K562 (cell line): ENCODE measurements around the gene TLX2. TPM values are rescaled to one million over a fixed set of nuclear protein-coding genes. Genes with fewer than 3 reads are reported as not detected.

Source experiments
- ARHGAP35 ChIP-seq: fragments of 450-650 bp; IDR thresholded peaks from 2 replicates; pipeline ENCODE4 v1.6.1; 2018; ENCODE audit not compliant: partially characterized antibody
- CCNT2 ChIP-seq: IDR thresholded peaks from 2 replicates; pipeline ENCODE4 v1.6.1; 2011; ENCODE audit warnings: borderline replicate concordance, low read depth, mild to moderate bottlenecking, moderate library complexity, mixed read lengths, low read length; ENCODE audit not compliant: insufficient read length; ENCODE audit errors: extremely low read depth
- CHD1 ChIP-seq: fragments of 200-600 bp; sonication (generic); IDR thresholded peaks from one replicate; pipeline ENCODE4 v1.6.1; 2012; ENCODE audit warnings: mild to moderate bottlenecking, moderate library complexity, low read length, inconsistent platforms
- DDX20 ChIP-seq: fragments of 450-650 bp; IDR thresholded peaks from 2 replicates; pipeline ENCODE4 v1.6.1; 2016; ENCODE audit warnings: missing genetic modification characterization, low read depth, mild to moderate bottlenecking, missing compliant biosample characterization, moderate library complexity
- FOXM1 ChIP-seq, 2 experiments: fragments of 450-650 bp in 1 of 2; sonication (generic) in 1 of 2; formaldehyde crosslinking in 1 of 2; IDR thresholded peaks; 2 replicates each; pipeline versions ENCODE4 v1.6.1 to v1.9.0; 2017 to 2022; ENCODE audit warnings: low read depth in 2 of 2, mild to moderate bottlenecking in 2 of 2, missing genetic modification reagents in 1 of 2, moderate library complexity in 1 of 2
- GTF2E2 ChIP-seq: fragments of 200-800 bp; sonication (Bioruptor generic); IDR thresholded peaks from 2 replicates; pipeline ENCODE4 v1.6.1; 2016; ENCODE audit warnings: missing genetic modification characterization, missing compliant biosample characterization
- GTF2F1 ChIP-seq: IDR thresholded peaks from 2 replicates; pipeline ENCODE4 v1.6.1; 2011; ENCODE audit warnings: low read depth, low read length, improper control_type of control experiment
- HDAC1 ChIP-seq, 2 experiments: fragments of 450-650 bp; IDR thresholded peaks; 2 replicates each; pipeline ENCODE4 v1.6.1; 2016 to 2017; ENCODE audit warnings: inconsistent platforms in 1 of 2, mild to moderate bottlenecking in 1 of 2, moderate library complexity in 1 of 2
- NR1H2 ChIP-seq: sonication (generic); formaldehyde crosslinking; IDR thresholded peaks from 2 replicates; pipeline ENCODE4 v1.4.0; 2020; ENCODE audit warnings: mild to moderate bottlenecking, missing genetic modification reagents
- NR2C1 ChIP-seq, 2 experiments: fragments of 450-650 bp; IDR thresholded peaks; 2 replicates each; pipeline ENCODE4 v1.6.1; 2017; ENCODE audit warnings: mild to moderate bottlenecking in 2 of 2, antibody characterized with exemption in 1 of 2, inconsistent platforms in 1 of 2, missing compliant biosample characterization in 1 of 2, missing genetic modification characterization in 1 of 2
- NR4A1 ChIP-seq, 2 experiments: fragments of 250-450 bp in 1 of 2; fragments of 450-650 bp in 1 of 2; sonication (Bioruptor Pico) in 1 of 2; IDR thresholded peaks; 2 replicates each; pipeline versions ENCODE4 v1.4.0 to v1.6.1; 2016 to 2020; ENCODE audit warnings: mild to moderate bottlenecking in 2 of 2, missing compliant biosample characterization in 1 of 2, missing genetic modification characterization in 1 of 2, moderate library complexity in 1 of 2
- PTBP1 ChIP-seq: fragments of 200-400 bp; formaldehyde crosslinking; IDR thresholded peaks from 2 replicates; pipeline ENCODE4 v1.6.1; 2017; ENCODE audit warnings: low read depth, low read length
- RBM17 ChIP-seq: fragments of 200-400 bp; formaldehyde crosslinking; IDR thresholded peaks from 2 replicates; pipeline ENCODE4 v1.6.1; 2017; ENCODE audit warnings: low read depth, mild to moderate bottlenecking, low read length, borderline replicate concordance
- TARDBP ChIP-seq: fragments of 450-650 bp; IDR thresholded peaks from 2 replicates; pipeline ENCODE4 v1.6.1; 2016
- VEZF1 ChIP-seq: fragments of 200-800 bp; sonication (Bioruptor generic); IDR thresholded peaks from 2 replicates; pipeline ENCODE4 v1.6.1; 2017; ENCODE audit warnings: missing genetic modification characterization, missing compliant biosample characterization
- ZBTB33 ChIP-seq: sonication (generic); formaldehyde crosslinking; IDR thresholded peaks from 2 replicates; pipeline ENCODE4 v1.8.1; 2023; ENCODE audit warnings: mild to moderate bottlenecking, missing genetic modification reagents
- ZFP1 ChIP-seq: fragments of 450-650 bp; formaldehyde crosslinking; IDR thresholded peaks from 2 replicates; pipeline ENCODE4 v1.4.0; 2020; ENCODE audit warnings: mild to moderate bottlenecking, mixed read lengths
- ZKSCAN1 ChIP-seq: fragments of 150-350 bp; IDR thresholded peaks from 2 replicates; pipeline ENCODE4 v1.6.1; 2016; ENCODE audit warnings: low read depth, low read length
- ZKSCAN3 ChIP-seq: fragments of 250-450 bp; sonication (Bioruptor Pico); IDR thresholded peaks from 2 replicates; pipeline ENCODE4 v1.4.0; 2020
- ZNF197 ChIP-seq: fragments of 200-800 bp; sonication (Bioruptor generic); IDR thresholded peaks from 2 replicates; pipeline ENCODE4 v1.6.1; 2016; ENCODE audit warnings: low read depth, missing genetic modification characterization, missing compliant biosample characterization
- ZNF232 ChIP-seq: sonication (generic); formaldehyde crosslinking; IDR thresholded peaks from 2 replicates; pipeline ENCODE4 v1.8.0; 2022; ENCODE audit warnings: mild to moderate bottlenecking, missing genetic modification reagents
- polyA plus RNA-seq, 8 experiments: library from polyadenylated mRNA; depleted of rRNA in 4 of 8; stranded (reverse) in 5 of 8; unstranded in 3 of 8; fragments of >200 nt; fragmentation: Nextera tagmentation in 2 of 8; fragmentation: Illumina TruSeq in 1 of 8; extraction: Ambion mirVana in 2 of 8; extraction: Trizol in 1 of 8; gene quantifications; 2 replicates each; pipeline versions ENCODE4 v1.2.1 to v1.2.3, GENCODE V29; 2011 to 2014; ENCODE audit warnings: inconsistent platforms in 1 of 8, missing spikeins in 1 of 8
- total RNA-seq, 7 experiments: library from RNA; depleted of rRNA in 6 of 7; stranded (reverse); fragments of >200 nt in 6 of 7; fragmentation: Illumina TruSeq in 2 of 7; extraction: Trizol in 2 of 7; gene quantifications; 2 replicates each; pipeline versions ENCODE4 v1.2.1 to v1.2.3, GENCODE V29; 2011 to 2021; ENCODE audit warnings: low replicate concordance in 1 of 7

TLX2 gene
- total and polyA plus RNA-seq, 9 of the 15 experiments (the other 6 are each of a cell fraction or from before 2014, with no cell fraction given) = not detected

DNA sequence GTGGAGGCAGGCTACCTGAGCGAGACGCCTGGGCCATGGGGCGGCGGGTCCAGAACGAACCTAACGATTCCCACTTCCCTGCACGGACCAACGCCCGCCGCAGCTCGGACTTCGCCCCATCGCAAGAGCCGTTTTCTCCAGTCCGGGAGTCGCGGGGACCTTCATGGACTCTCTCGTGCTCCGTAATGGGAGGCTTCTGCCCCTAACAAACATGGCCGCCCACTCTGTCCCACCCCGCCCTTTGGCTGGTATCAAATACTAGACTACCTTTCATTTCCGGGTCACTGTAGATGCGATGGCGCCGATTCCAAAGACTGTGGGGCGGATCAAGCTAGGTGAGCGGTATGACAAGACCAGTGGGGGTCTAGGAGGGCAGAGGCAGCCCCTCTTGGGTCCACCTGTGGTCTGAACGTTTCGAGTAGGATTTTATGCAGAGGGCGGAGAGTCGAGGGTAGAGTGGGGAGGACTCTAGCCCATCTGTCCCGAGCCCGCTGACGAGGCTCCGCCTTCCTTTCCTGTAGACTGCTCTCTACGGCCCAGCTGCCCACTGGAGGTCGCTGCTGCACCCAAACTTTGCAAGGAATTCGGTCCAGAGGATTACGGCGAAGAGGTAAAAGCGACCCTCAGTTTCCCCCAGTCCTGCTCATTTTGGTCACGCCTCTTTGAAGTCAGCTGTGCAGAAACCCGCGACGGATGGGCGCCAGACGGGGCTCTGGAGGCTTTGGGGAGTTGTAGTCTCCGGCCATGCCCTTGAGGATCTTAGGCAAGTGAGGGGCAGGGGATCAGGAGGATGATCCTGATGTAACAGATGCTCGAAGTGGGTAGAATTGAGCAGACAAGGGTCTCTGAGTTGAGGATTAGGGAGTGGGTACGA lies 31.2 kb upstream of the TLX2 start, which contains the start of the genes CCDC142 and TTC31 (continued):
- TF ChIP-seq NR2C1 (IDR thresholded peaks at IDR 0.05) (peak; percentile 100), NR2C1 (tag; IDR thresholded peaks at IDR 0.05) (peak; percentile 100), ZFP1 (CRISPR knock-in tag) (no peak), ZKSCAN1 (no peak), HDAC1 (IDR thresholded peaks at IDR 0.05) (peak in 1 of 2 experiments; percentile 80; a peak in 2 of 4 replicates), DDX20 (no peak), ARHGAP35 (no peak), ZNF197 (CRISPR knock-in tag) (no peak), GTF2F1 (no peak), ZBTB33 (CRISPR knock-in tag) (no peak), TARDBP (0 out of 2 replicates have a peak, but pooled peaks have one; percentile 44), RBM17 (no peak), VEZF1 (peak; percentile 78), CHD1 (no peak), ZKSCAN3 (CRISPR knock-in tag) (no peak), FOXM1 (IDR thresholded peaks at IDR 0.05; ENCODE audit: low read depth) (no peak), FOXM1 (CRISPR knock-in tag; IDR thresholded peaks at IDR 0.05; ENCODE audit: low read depth) (no peak), PTBP1 (no peak), CCNT2 (no peak), NR4A1 (CRISPR knock-in tag; IDR thresholded peaks at IDR 0.05) (no peak), NR4A1 (tag; IDR thresholded peaks at IDR 0.05) (no peak), NR1H2 (0 out of 2 replicates have a peak, but pooled peaks have one; percentile 11), GTF2E2 (tag) (0 out of 2 replicates have a peak, but pooled peaks have one; percentile 57), ZNF232 (no peak)
